GM12865 (cell line): ENCODE measurements around the gene PDP2.

ENCODE experiments used
- DNase-seq: peaks from one replicate; pipeline ENCODE4 v3.0.0; 2010; ENCODE audit warnings: low read depth
- H3K4me3 ChIP-seq: 2 replicates; pipeline ENCODE4 v1.5.1; 2011; ENCODE audit warnings: mild to moderate bottlenecking, low read depth, low read length, control low read depth
- CTCF ChIP-seq: IDR thresholded peaks from 2 replicates; pipeline ENCODE4 v1.5.1; 2011; ENCODE audit warnings: low read length, control low read depth, low read depth, inconsistent platforms; ENCODE audit not compliant: insufficient read depth; ENCODE audit errors: missing control alignments

Gene PDP2

DNA sequence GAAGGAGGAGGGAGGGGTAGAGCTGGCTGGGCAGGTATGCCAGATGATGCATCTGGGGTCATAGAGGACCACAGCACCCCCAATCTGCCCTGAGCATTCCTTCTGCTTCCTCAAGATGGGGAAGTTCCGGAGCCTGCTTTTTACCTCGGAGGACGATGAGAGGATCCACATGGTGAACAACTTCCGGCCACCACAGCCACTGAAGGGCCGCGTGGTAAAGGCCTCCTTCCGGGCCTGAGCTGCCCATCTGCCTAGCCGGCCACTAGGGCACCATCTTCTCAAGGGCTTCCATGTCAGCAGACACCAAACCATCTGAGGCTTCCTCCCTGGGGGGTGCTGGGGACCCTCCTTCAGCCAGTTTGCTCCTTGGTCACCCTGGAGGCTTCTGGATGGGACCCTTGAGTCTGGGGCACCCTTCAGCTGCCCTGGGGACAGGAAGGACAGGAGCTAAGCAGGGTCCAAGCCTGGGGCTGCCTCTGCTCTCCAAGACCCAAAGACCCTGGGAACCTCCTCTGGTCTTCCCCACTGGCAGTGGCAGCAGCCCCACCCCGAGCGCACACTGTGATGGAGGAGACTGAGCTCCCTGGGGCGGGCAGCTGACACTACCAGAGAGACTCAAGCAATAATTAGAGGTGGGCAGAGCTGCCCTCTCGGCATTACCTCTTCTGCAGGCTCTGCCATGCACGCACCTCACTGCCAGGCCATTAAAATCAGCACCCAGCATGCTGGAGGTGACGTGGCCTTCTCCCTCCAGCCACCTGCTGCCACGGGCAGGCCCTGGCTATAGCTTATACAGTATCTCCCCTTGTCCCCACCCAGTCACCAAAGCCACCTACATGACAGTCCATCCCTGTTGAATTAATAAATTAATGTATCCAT is 26.8 kb upstream of the PDP2 start:
- no peak for TF ChIP-seq CTCF
- DNase-seq, result no peak
- no peak overlapping the region for H3K4me3 ChIP-seq

- no peak for DNase-seq
- H3K4me3 ChIP-seq, result no peak overlapping the region
- no peak for TF ChIP-seq CTCF
Observed at GRCh38 chr16:66856184-66856730, 24.1 kb upstream of the PDP2 start.

DNA sequence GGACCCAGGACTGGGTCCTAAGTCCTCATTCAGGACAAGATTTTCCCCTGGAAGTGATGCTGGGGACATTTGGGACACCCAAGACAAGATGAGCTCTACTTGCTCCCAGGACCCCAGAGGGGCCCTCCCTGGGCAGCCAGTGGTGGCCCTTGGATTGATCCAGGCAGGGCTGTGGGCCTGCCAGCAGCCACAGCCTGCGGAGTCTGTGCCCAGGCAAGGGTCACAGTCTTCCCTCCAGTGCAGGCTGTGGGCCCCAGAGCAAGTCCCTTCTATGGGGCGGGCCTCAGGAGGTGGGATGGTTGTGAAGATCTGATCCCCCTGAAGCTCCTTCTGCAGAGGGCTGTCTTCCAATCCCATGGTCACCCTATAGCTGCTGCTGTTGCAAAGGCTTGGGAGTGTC is 23.5 kb upstream of the PDP2 start:
- no peak for TF ChIP-seq CTCF
- DNase-seq, result no peak

DNA sequence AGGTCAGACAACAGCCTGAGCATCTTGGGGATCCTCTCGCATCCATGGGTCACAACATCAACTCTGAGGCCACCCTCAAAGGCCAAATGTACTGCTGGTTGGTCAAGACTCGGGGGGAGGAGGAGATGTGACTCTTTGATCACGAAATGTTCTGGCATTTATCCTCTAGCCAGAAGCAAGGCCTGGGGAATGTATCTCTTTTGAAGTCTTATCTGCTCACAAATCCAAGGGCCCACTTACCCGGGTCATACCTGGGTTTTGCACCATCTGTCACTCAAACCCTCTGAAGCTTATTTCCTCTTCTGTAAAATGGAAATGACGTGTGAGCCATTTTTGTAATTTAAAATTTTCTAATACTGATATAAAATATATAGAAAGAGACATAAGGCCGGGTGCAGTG is 22.9 kb upstream of the PDP2 start:
- DNase-seq, result no peak
- TF ChIP-seq CTCF, result no peak
- no peak overlapping the region for H3K4me3 ChIP-seq

More for the DNA sequence above, 23.5 kb upstream of the PDP2 start:
- no peak overlapping the region for H3K4me3 ChIP-seq

DNA sequence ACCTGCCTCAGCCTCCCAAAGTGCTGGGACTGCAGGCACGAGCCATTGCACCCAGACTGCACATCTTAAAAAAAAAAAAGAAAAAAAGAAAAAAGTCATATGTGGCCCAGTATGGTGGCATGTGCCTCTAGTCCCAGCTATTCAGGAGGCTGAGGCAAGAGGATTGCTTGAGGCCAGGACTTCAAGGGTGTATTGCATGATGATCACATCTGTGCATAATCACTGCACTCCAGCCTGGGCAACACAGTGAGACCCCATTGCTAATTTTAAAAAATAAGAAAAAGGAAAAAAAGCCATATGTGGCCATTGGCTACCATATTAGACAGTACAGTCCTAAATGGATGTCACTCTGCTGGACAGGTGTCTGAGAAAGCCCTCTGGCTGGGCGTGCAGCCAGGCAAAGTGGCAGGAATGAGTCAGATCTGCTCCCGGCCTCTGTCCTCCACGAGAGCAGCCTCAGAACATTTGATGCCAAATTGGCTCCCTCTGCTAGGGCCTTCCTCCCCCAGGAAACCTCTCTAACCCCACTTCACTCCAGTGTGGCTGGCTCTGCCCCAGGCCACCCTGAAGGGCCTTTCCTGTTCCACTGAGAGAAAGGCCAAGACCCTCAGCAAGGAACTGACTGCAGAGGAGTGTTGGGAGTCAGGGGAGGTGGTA is 21.4 kb upstream of the PDP2 start:
- no peak for TF ChIP-seq CTCF
- no peak overlapping the region for H3K4me3 ChIP-seq
- DNase-seq, result peak; percentile 56

- H3K4me3 ChIP-seq, result no peak overlapping the region
- no peak for TF ChIP-seq CTCF
- DNase-seq, result no peak
Observed at GRCh38 chr16:66859397-66860068, 20.8 kb upstream of the PDP2 start.
